ENCODE measurements around the gene GRK1.

GRK1 gene

GRCh38 chr13:113654175-113654560, 12.9 kb upstream of the GRK1 start:
- Histone ChIP-seq H3K4me1 (ENCODE audit: control extremely low read depth in 1 of 4, control insufficient read depth in 4 of 4, insufficient read depth in 4 of 4, low read length in 3 of 4) (peaks cover 0 to 7% (median 0%) of the 10 kb centered on the region in 4 experiments), H3K27me3 (replicated peaks in 2 of 5; ENCODE audit: control insufficient read depth in 4 of 5, insufficient read depth in 5 of 5, low read length in 4 of 5) (no peaks in the 10 kb centered on the region), H3K9me3 (ENCODE audit: control extremely low read depth in 1 of 5, control insufficient read depth in 4 of 5, insufficient read depth in 2 of 5, low read depth in 1 of 5, low read length in 4 of 5) (no peaks in the 10 kb centered on the region), H3K36me3 (ENCODE audit: control insufficient read depth in 4 of 4, insufficient read depth in 4 of 4, low read length in 3 of 4) (no peaks in the 10 kb centered on the region), H3K27ac (ENCODE audit: insufficient read depth in 1 of 2, low read depth in 1 of 2, low read length in 2 of 2, poor library complexity in 1 of 2, severe bottlenecking in 2 of 2) (no peak overlapping the region), H3K4me3 (ENCODE audit: control insufficient read depth in 1 of 7, extremely low read depth in 1 of 7, insufficient read depth in 4 of 7, low read depth in 2 of 7, low read length in 6 of 7) (no peak overlapping the region)
- POLR2A ChIA-PET: no interaction called here
- 80% methylated on average over 6 of the region's 9 CpGs for WGBS (ENCODE audit: insufficient coverage)
- CTCF ChIA-PET: interaction anchor here (0.6 kb wide), 1 partner anchor 11 kb away, joined by 3 read pairs; no protein-coding TSS in a partner anchor
- DNase-seq: no peak

GRCh38 chr13:113654591-113655345, 12.3 kb upstream of the GRK1 start:
- H3K27me3 ChIP-seq (replicated peaks in 2 of 5; ENCODE audit: control insufficient read depth in 4 of 5, insufficient read depth in 5 of 5, low read length in 4 of 5): no peaks in the 10 kb centered on the region
- no peaks in the 10 kb centered on the region for H3K36me3 ChIP-seq (ENCODE audit: control insufficient read depth in 4 of 4, insufficient read depth in 4 of 4, low read length in 3 of 4)
- no peaks in the 10 kb centered on the region for H3K9me3 ChIP-seq (ENCODE audit: control extremely low read depth in 1 of 5, control insufficient read depth in 4 of 5, insufficient read depth in 2 of 5, low read depth in 1 of 5, low read length in 4 of 5)
- peaks cover 0 to 7% (median 0%) of the 10 kb centered on the region in 4 experiments for H3K4me1 ChIP-seq (ENCODE audit: control extremely low read depth in 1 of 4, control insufficient read depth in 4 of 4, insufficient read depth in 4 of 4, low read length in 3 of 4)
- CTCF ChIA-PET: interaction anchor here (1.2 kb wide), 1 partner anchor 11 kb away, joined by 3 read pairs; no protein-coding TSS in a partner anchor
- H3K4me3 ChIP-seq (ENCODE audit: control insufficient read depth in 1 of 7, extremely low read depth in 1 of 7, insufficient read depth in 4 of 7, low read depth in 2 of 7, low read length in 6 of 7): no peak overlapping the region
- no peak overlapping the region for H3K27ac ChIP-seq (ENCODE audit: insufficient read depth in 1 of 2, low read depth in 1 of 2, low read length in 2 of 2, poor library complexity in 1 of 2, severe bottlenecking in 2 of 2)
- 92% methylated on average over 38 of the region's 39 CpGs for WGBS (ENCODE audit: insufficient coverage)
- DNase-seq: no peak
- POLR2A ChIA-PET: no interaction called here

GRCh38 chr13:113655346-113656002, 11.5 kb upstream of the GRK1 start:
- H3K27me3 ChIP-seq (replicated peaks in 2 of 5; ENCODE audit: control insufficient read depth in 4 of 5, insufficient read depth in 5 of 5, low read length in 4 of 5): no peaks in the 10 kb centered on the region
- H3K4me3 ChIP-seq (ENCODE audit: control insufficient read depth in 1 of 7, extremely low read depth in 1 of 7, insufficient read depth in 4 of 7, low read depth in 2 of 7, low read length in 6 of 7): no peak overlapping the region
- no peaks in the 10 kb centered on the region for H3K36me3 ChIP-seq (ENCODE audit: control insufficient read depth in 4 of 4, insufficient read depth in 4 of 4, low read length in 3 of 4)
- H3K27ac ChIP-seq (ENCODE audit: insufficient read depth in 1 of 2, low read depth in 1 of 2, low read length in 2 of 2, poor library complexity in 1 of 2, severe bottlenecking in 2 of 2): no peak overlapping the region
- POLR2A ChIA-PET: no interaction called here
- 92% methylated on average over 15 of the region's 15 CpGs for WGBS (ENCODE audit: insufficient coverage)
- no peaks in the 10 kb centered on the region for H3K9me3 ChIP-seq (ENCODE audit: control extremely low read depth in 1 of 5, control insufficient read depth in 4 of 5, insufficient read depth in 2 of 5, low read depth in 1 of 5, low read length in 4 of 5)
- no peak for DNase-seq
- peaks cover 0 to 7% (median 0%) of the 10 kb centered on the region in 4 experiments for H3K4me1 ChIP-seq (ENCODE audit: control extremely low read depth in 1 of 4, control insufficient read depth in 4 of 4, insufficient read depth in 4 of 4, low read length in 3 of 4)
- CTCF ChIA-PET: interaction anchor here (1.2 kb wide), 1 partner anchor 11 kb away, joined by 3 read pairs; no protein-coding TSS in a partner anchor

GRCh38 chr13:113656003-113656588, 10.9 kb upstream of the GRK1 start:
- H3K4me3 ChIP-seq (ENCODE audit: control insufficient read depth in 1 of 7, extremely low read depth in 1 of 7, insufficient read depth in 4 of 7, low read depth in 2 of 7, low read length in 6 of 7): no peak overlapping the region
- no peaks in the 10 kb centered on the region for H3K36me3 ChIP-seq (ENCODE audit: control insufficient read depth in 4 of 4, insufficient read depth in 4 of 4, low read length in 3 of 4)
- peaks cover 0 to 4% (median 0%) of the 10 kb centered on the region in 5 experiments for H3K9me3 ChIP-seq (ENCODE audit: control extremely low read depth in 1 of 5, control insufficient read depth in 4 of 5, insufficient read depth in 2 of 5, low read depth in 1 of 5, low read length in 4 of 5)
- ChIA-PET CTCF (interaction anchor here (1.2 kb wide), 1 partner anchor 10 kb away, joined by 3 read pairs; no protein-coding TSS in a partner anchor), POLR2A (no interaction called here)
- H3K27me3 ChIP-seq (replicated peaks in 2 of 5; ENCODE audit: control insufficient read depth in 4 of 5, insufficient read depth in 5 of 5, low read length in 4 of 5): no peaks in the 10 kb centered on the region
- 96% methylated on average over 20 of the region's 25 CpGs for WGBS (ENCODE audit: insufficient coverage)
- no peak for DNase-seq
- peaks cover 0 to 7% (median 0%) of the 10 kb centered on the region in 4 experiments for H3K4me1 ChIP-seq (ENCODE audit: control extremely low read depth in 1 of 4, control insufficient read depth in 4 of 4, insufficient read depth in 4 of 4, low read length in 3 of 4)
- H3K27ac ChIP-seq (ENCODE audit: insufficient read depth in 1 of 2, low read depth in 1 of 2, low read length in 2 of 2, poor library complexity in 1 of 2, severe bottlenecking in 2 of 2): no peak overlapping the region

GRCh38 chr13:113656831-113657671, 10.0 kb upstream of the GRK1 start:
- ChIA-PET POLR2A (no interaction called here), CTCF (no interaction called here)
- Histone ChIP-seq H3K27ac (ENCODE audit: insufficient read depth in 1 of 2, low read depth in 1 of 2, low read length in 2 of 2, poor library complexity in 1 of 2, severe bottlenecking in 2 of 2) (no peak overlapping the region), H3K4me3 (ENCODE audit: control insufficient read depth in 1 of 7, extremely low read depth in 1 of 7, insufficient read depth in 4 of 7, low read depth in 2 of 7, low read length in 6 of 7) (no peak overlapping the region), H3K27me3 (replicated peaks in 2 of 5; ENCODE audit: control insufficient read depth in 4 of 5, insufficient read depth in 5 of 5, low read length in 4 of 5) (no peaks in the 10 kb centered on the region), H3K4me1 (ENCODE audit: control extremely low read depth in 1 of 4, control insufficient read depth in 4 of 4, insufficient read depth in 4 of 4, low read length in 3 of 4) (peaks cover 0 to 7% (median 0%) of the 10 kb centered on the region in 4 experiments), H3K9me3 (ENCODE audit: control extremely low read depth in 1 of 5, control insufficient read depth in 4 of 5, insufficient read depth in 2 of 5, low read depth in 1 of 5, low read length in 4 of 5) (peaks cover 0 to 13% (median 4%) of the 10 kb centered on the region in 5 experiments), H3K36me3 (ENCODE audit: control insufficient read depth in 4 of 4, insufficient read depth in 4 of 4, low read length in 3 of 4) (no peaks in the 10 kb centered on the region)
- no peak for DNase-seq
- whole genome bisulfite sequencing (ENCODE audit: insufficient coverage): 89% methylated on average over 35 of the region's 42 CpGs

GRCh38 chr13:113657851-113658741, 8.9 kb upstream of the GRK1 start, which contains the start of gene ATP4B:
ATP4B (minus strand) TSS chr13:113658198; CDS start chr13:113658144, 54 bp downstream.
- 95% methylated on average over 43 of the region's 47 CpGs for WGBS (ENCODE audit: insufficient coverage)
- CTCF ChIA-PET: no interaction called here
- Histone ChIP-seq H3K27ac (ENCODE audit: insufficient read depth in 1 of 2, low read depth in 1 of 2, low read length in 2 of 2, poor library complexity in 1 of 2, severe bottlenecking in 2 of 2) (no peak within 1 kb of the TSS), H3K27me3 (replicated peaks in 2 of 5; ENCODE audit: control insufficient read depth in 4 of 5, insufficient read depth in 5 of 5, low read length in 4 of 5) (no peaks in the 10 kb centered on the region), H3K4me3 (ENCODE audit: control insufficient read depth in 1 of 7, extremely low read depth in 1 of 7, insufficient read depth in 4 of 7, low read depth in 2 of 7, low read length in 6 of 7) (no peak within 1 kb of the TSS), H3K4me1 (ENCODE audit: control extremely low read depth in 1 of 4, control insufficient read depth in 4 of 4, insufficient read depth in 4 of 4, low read length in 3 of 4) (peaks cover 0 to 7% (median 0%) of the 10 kb centered on the region in 4 experiments), H3K9me3 (ENCODE audit: control extremely low read depth in 1 of 5, control insufficient read depth in 4 of 5, insufficient read depth in 2 of 5, low read depth in 1 of 5, low read length in 4 of 5) (peaks cover 0 to 14% (median 4%) of the 10 kb centered on the region in 5 experiments), H3K36me3 (ENCODE audit: control insufficient read depth in 4 of 4, insufficient read depth in 4 of 4, low read length in 3 of 4) (no peaks in the 10 kb centered on the region)
- POLR2A ChIA-PET: no interaction called here
- no peak for DNase-seq

Data from common myeloid progenitor, CD34-positive (primary cell).